Retinal pigment epithelial cell (primary cell): Measurements from ENCODE around the gene CRYAB.
A peak's percentile ranks its signal among the peaks of the same experiment; 100 is the strongest.
"Not testable (repeated sequence)": the region's sequence is repeated elsewhere in the genome, so short reads cannot be mapped to it uniquely, and the experiment has no call there.

Experiments used
- DNase-seq: peaks from one replicate; pipeline ENCODE4 v3.0.0-alpha.2; 2010; ENCODE audit warnings: low read depth
- H3K4me3 ChIP-seq: 2 replicates; pipeline ENCODE4 v1.5.1; 2011; ENCODE audit warnings: mild to moderate bottlenecking, low read length, control low read depth, moderate library complexity
- TF ChIP-seq, protein P1 (sequence below): conservative IDR thresholded peaks from 2 replicates; pipeline ENCODE4 v1.5.1; 2011; ENCODE audit warnings: low read depth, low read length, control low read depth, inconsistent platforms

Gene CRYAB

GRCh38 chr11:111934306-111934705 is 22.7 kb upstream of the CRYAB start:
- TF ChIP-seq, protein P1, sequence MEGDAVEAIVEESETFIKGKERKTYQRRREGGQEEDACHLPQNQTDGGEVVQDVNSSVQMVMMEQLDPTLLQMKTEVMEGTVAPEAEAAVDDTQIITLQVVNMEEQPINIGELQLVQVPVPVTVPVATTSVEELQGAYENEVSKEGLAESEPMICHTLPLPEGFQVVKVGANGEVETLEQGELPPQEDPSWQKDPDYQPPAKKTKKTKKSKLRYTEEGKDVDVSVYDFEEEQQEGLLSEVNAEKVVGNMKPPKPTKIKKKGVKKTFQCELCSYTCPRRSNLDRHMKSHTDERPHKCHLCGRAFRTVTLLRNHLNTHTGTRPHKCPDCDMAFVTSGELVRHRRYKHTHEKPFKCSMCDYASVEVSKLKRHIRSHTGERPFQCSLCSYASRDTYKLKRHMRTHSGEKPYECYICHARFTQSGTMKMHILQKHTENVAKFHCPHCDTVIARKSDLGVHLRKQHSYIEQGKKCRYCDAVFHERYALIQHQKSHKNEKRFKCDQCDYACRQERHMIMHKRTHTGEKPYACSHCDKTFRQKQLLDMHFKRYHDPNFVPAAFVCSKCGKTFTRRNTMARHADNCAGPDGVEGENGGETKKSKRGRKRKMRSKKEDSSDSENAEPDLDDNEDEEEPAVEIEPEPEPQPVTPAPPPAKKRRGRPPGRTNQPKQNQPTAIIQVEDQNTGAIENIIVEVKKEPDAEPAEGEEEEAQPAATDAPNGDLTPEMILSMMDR: no peak
- no peak overlapping the region for H3K4me3 ChIP-seq
- no peak for DNase-seq

GRCh38 chr11:111933872-111934271 is 22.3 kb upstream of the CRYAB start:
- no peak for DNase-seq
- TF ChIP-seq, protein P1: no peak
- no peak overlapping the region for H3K4me3 ChIP-seq

GRCh38 chr11:111933176-111933575 is 21.6 kb upstream of the CRYAB start:
- H3K4me3 ChIP-seq, DNase-seq: not testable (repeated sequence)

DNA sequence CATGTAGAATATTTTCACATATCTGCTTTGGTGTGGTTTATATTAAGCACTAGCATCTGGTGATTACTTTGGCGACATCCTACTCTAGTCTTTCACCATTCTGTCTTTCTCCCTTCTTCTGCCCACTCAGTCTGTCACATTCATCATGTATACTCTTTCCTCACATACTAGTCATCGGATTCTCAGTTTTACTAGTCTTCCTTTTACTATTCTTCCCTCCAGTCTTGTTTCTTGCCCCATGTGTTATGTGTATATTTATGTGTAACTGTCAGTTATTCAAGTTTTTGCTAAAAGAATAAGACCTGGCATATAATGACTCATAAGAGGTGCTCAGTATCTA is 21.0 kb upstream of the CRYAB start:
- TF ChIP-seq, protein P1: no peak
- no peak overlapping the region for H3K4me3 ChIP-seq
- no peak for DNase-seq

DNA sequence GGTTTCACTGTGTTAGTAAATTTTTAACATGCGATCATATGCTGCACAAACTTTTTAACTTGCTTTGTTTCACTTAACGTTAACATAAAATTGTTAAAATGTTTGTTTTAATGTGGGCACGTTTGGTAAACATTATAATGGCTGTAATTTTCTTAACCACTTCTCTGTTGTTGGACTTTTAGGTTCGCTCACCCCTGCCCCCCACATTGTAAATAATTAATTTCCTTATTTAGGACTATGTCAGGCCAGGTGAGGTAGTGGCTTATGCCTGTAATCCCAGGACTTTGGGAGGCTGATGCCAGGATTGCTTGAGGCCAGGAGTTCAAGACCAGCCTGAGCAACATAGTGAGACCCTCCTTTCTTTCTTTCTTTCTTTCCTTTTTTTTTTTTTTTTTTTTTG is 18.9 kb upstream of the CRYAB start:
- no peak for DNase-seq
- TF ChIP-seq, protein P1: no peak
- no peak overlapping the region for H3K4me3 ChIP-seq

GRCh38 chr11:111926505-111927391 is 15.2 kb upstream of the CRYAB start:
- peak overlapping the region; percentile 53 for H3K4me3 ChIP-seq
- peak; percentile 87 for DNase-seq
- TF ChIP-seq, protein P1: no peak

- H3K4me3 ChIP-seq: no peak overlapping the region
- TF ChIP-seq, protein P1: no peak
These were observed 14.4 kb upstream of the CRYAB start for GRCh38 chr11:111925953-111926352.

More at GRCh38 chr11:111925953-111926352, 14.4 kb upstream of the CRYAB start:
- DNase-seq: no peak
